Peyer's patch (tissue), 4 donors: Measurements from ENCODE around the gene GOLGA8S. TPM values are rescaled to one million over a fixed set of nuclear protein-coding genes. Genes with fewer than 3 reads are reported as not detected.
"Not testable (repeated sequence)": the region's sequence is repeated elsewhere in the genome, so short reads cannot be mapped to it uniquely, and the experiment has no call there.

Source experiments
- DNase-seq, 3 donors: peaks; one replicate each; pipeline ENCODE4 v3.0.0-alpha.2; 2017 to 2019
- H3K27ac ChIP-seq, 4 donors: fragments of 200-600 bp; sonication (generic); one replicate each; pipeline ENCODE4 v1.5.1; 2016 to 2019
- H3K27me3 ChIP-seq, 2 donors: fragments of 200-600 bp; sonication (generic); one replicate each; pipeline ENCODE4 v1.5.1; 2019
- H3K36me3 ChIP-seq, 3 donors: fragments of 200-600 bp; sonication (generic); one replicate each; pipeline ENCODE4 v1.5.1; 2016 to 2019
- H3K4me1 ChIP-seq, 4 donors: fragments of 200-600 bp; sonication (generic); one replicate each; pipeline ENCODE4 v1.5.1; 2016 to 2019
- H3K4me3 ChIP-seq, 4 donors: fragments of 200-600 bp; sonication (generic); 1 replicate in 3 of 4; 2 replicates in 1 of 4; pipeline ENCODE4 v1.5.1; 2016 to 2019; ENCODE audit warnings: mild to moderate bottlenecking in 1 of 4
- H3K9me3 ChIP-seq, 4 donors: fragments of 200-600 bp; sonication (generic); one replicate each; pipeline ENCODE4 v1.5.1; 2016 to 2019; ENCODE audit warnings: mild to moderate bottlenecking in 1 of 4
- CTCF ChIP-seq, 6 experiments: fragments of 450-650 bp in 4 of 6; fragments of 200-600 bp in 2 of 6; sonication (generic) in 1 of 6; IDR thresholded peaks; one replicate each; pipeline ENCODE4 v1.5.1; 2017 to 2019; ENCODE audit warnings: antibody characterized with exemption in 6 of 6, mild to moderate bottlenecking in 3 of 6, moderate library complexity in 1 of 6
- POLR2A ChIP-seq, 2 donors: fragments of 450-650 bp; IDR thresholded peaks; one replicate each; pipeline ENCODE4 v1.5.1; 2017; ENCODE audit warnings: antibody characterized with exemption in 2 of 2, mild to moderate bottlenecking in 2 of 2, moderate library complexity in 2 of 2
- total RNA-seq, 4 donors: library from RNA; depleted of rRNA; stranded (reverse); fragments of >200 nt; gene quantifications; one replicate each; pipeline ENCODE4 v1.1.0, GENCODE V29; 2016

Gene GOLGA8S
- total RNA-seq, 4 donors from 2014 or later: 0.13 TPM; not detected in 3

- DNase-seq, H3K4me1 ChIP-seq, H3K9me3 ChIP-seq, H3K36me3 ChIP-seq, H3K27ac ChIP-seq, H3K27me3 ChIP-seq, H3K4me3 ChIP-seq: not testable (repeated sequence)
Measured at GRCh38 chr15:23378946-23379345, 24.4 kb downstream of the GOLGA8S start.

GRCh38 chr15:23380700-23381099 lies 26.2 kb downstream of the GOLGA8S start:
- H3K4me3 ChIP-seq, DNase-seq, H3K27me3 ChIP-seq, H3K4me1 ChIP-seq, H3K36me3 ChIP-seq, H3K27ac ChIP-seq, H3K9me3 ChIP-seq: not testable (repeated sequence)

DNA sequence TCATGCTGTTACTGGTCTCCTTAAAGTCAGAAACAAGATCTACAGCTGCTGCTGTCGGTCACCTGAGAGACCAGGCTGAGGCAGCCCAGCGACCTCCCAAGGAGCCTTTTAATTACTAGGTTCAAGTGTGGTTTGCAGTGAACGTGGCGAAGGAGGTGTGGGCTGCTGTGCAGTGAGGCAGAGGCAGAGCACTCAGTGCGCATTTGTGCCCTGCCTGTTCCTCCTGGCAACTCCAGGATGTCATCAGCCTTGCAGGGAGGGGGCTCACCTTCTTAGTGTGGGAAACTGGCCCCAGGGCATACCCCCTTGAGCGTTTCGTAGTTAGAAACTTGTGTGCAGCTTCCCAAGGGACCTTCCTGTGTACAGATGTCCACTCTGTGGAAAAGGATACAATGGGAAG lies 26.6 kb downstream of the GOLGA8S start:
- H3K36me3 ChIP-seq, H3K9me3 ChIP-seq, H3K4me3 ChIP-seq, H3K4me1 ChIP-seq, DNase-seq, H3K27ac ChIP-seq, H3K27me3 ChIP-seq: not testable (repeated sequence)

- H3K27me3 ChIP-seq: no peaks in the 10 kb centered on the region
- no peak for DNase-seq
- no peak overlapping the region for H3K27ac ChIP-seq
- no peak for TF ChIP-seq POLR2A (IDR thresholded peaks at IDR 0.05)
- TF ChIP-seq CTCF (IDR thresholded peaks at IDR 0.05): no peak
- H3K4me1 ChIP-seq: no peaks in the 10 kb centered on the region
- no peaks in the 10 kb centered on the region for H3K9me3 ChIP-seq
- no peaks in the 10 kb centered on the region for H3K36me3 ChIP-seq
- no peak overlapping the region for H3K4me3 ChIP-seq
Measured at GRCh38 chr15:23384371-23384770, 29.8 kb downstream of the GOLGA8S start.

GRCh38 chr15:23385886-23386430 lies 31.4 kb downstream of the GOLGA8S start:
- Histone ChIP-seq H3K36me3 (no peaks in the 10 kb centered on the region), H3K27me3 (no peaks in the 10 kb centered on the region), H3K27ac (no peak overlapping the region), H3K9me3 (no peaks in the 10 kb centered on the region), H3K4me1 (no peaks in the 10 kb centered on the region), H3K4me3 (no peak overlapping the region)
- no peak for TF ChIP-seq CTCF (IDR thresholded peaks at IDR 0.05)
- no peak for TF ChIP-seq POLR2A (IDR thresholded peaks at IDR 0.05)
- DNase-seq: no peak

- Histone ChIP-seq H3K27me3 (no peaks in the 10 kb centered on the region), H3K4me1 (no peaks in the 10 kb centered on the region), H3K4me3 (no peak overlapping the region), H3K36me3 (no peaks in the 10 kb centered on the region), H3K27ac (no peak overlapping the region), H3K9me3 (no peaks in the 10 kb centered on the region)
- no peak for DNase-seq
- no peak for TF ChIP-seq POLR2A (IDR thresholded peaks at IDR 0.05)
- TF ChIP-seq CTCF (IDR thresholded peaks at IDR 0.05): no peak
Measured at GRCh38 chr15:23387621-23388190, 33.2 kb downstream of the GOLGA8S start.

- TF ChIP-seq CTCF (IDR thresholded peaks at IDR 0.05): no peak
- TF ChIP-seq POLR2A (IDR thresholded peaks at IDR 0.05): no peak
- H3K27me3 ChIP-seq: no peaks in the 10 kb centered on the region
- H3K9me3 ChIP-seq: no peaks in the 10 kb centered on the region
- H3K4me1 ChIP-seq: no peaks in the 10 kb centered on the region
- no peak for DNase-seq
- no peaks in the 10 kb centered on the region for H3K36me3 ChIP-seq
- H3K4me3 ChIP-seq: no peak overlapping the region
- H3K27ac ChIP-seq: no peak overlapping the region
Measured at GRCh38 chr15:23395030-23395692, 40.6 kb downstream of the GOLGA8S start.
